HG02943 (cell line): ENCODE measurements around the gene LCK.
"Not testable (repeated sequence)": the region's sequence is repeated elsewhere in the genome, so short reads cannot be mapped to it uniquely, and the experiment has no call there.

Experiments
- ATAC-seq: cut with Tn5 transposase; IDR thresholded peaks from one replicate; pipeline ENCODE4 v1.9.1; 2021; ENCODE audit warnings: mild to moderate bottlenecking, low read depth, moderate library complexity; ENCODE audit not compliant: unreplicated experiment

Gene LCK

GRCh38 chr1:32272557-32273390, 21.7 kb downstream of the LCK start:
- ATAC-seq, result no peak

GRCh38 chr1:32273391-32274208, 22.5 kb downstream of the LCK start:
- ATAC-seq, result no peak

- no peak for ATAC-seq
Observed at GRCh38 chr1:32274646-32275340, 23.7 kb downstream of the LCK start.

GRCh38 chr1:32275424-32275823, 24.4 kb downstream of the LCK start:
- no peak for ATAC-seq

GRCh38 chr1:32276032-32276782, 25.1 kb downstream of the LCK start:
- no peak for ATAC-seq

- ATAC-seq, result not testable (repeated sequence)
Observed at GRCh38 chr1:32284777-32285176, 33.7 kb downstream of the LCK start.

GRCh38 chr1:32285658-32286057, 34.6 kb downstream of the LCK start:
- no peak for ATAC-seq

GRCh38 chr1:32286763-32287162, 35.7 kb downstream of the LCK start:
- no peak for ATAC-seq

- no peak for ATAC-seq
Observed at GRCh38 chr1:32289256-32289655, 38.2 kb downstream of the LCK start.

- ATAC-seq, result no peak
Observed at GRCh38 chr1:32291145-32291707, 40.2 kb downstream of the LCK start.

GRCh38 chr1:32291708-32292538, 40.9 kb downstream of the LCK start, which contains the start of gene HDAC1:
Gene HDAC1 (plus strand): TSS chr1:32292083. CDS start chr1:32292170, 87 bp downstream.
- ATAC-seq, result peak; percentile 86

GRCh38 chr1:32298211-32298610, 47.1 kb downstream of the LCK start:
- not testable (repeated sequence) for ATAC-seq

- no peak for ATAC-seq
Observed at GRCh38 chr1:32299327-32299726, 48.3 kb downstream of the LCK start.

- ATAC-seq, result no peak
Observed at GRCh38 chr1:32303358-32303757, 52.3 kb downstream of the LCK start.

GRCh38 chr1:32303997-32304622, 53.0 kb downstream of the LCK start:
- ATAC-seq, result no peak

- no peak for ATAC-seq
Observed at GRCh38 chr1:32305310-32305709, 54.2 kb downstream of the LCK start.

- ATAC-seq, result no peak
Observed at GRCh38 chr1:32307324-32307723, 56.3 kb downstream of the LCK start.

GRCh38 chr1:32309960-32310359, 58.9 kb downstream of the LCK start:
- ATAC-seq, result no peak
